SK-N-SH (cell line): ENCODE measurements around the gene ZFHX3.

ENCODE experiments used
- SMC3 ChIP-seq: IDR thresholded peaks from 2 replicates; pipeline ENCODE4 v1.6.1; 2012; ENCODE audit warnings: low read depth, low read length, improper control_type of control experiment
- TAF1 ChIP-seq: IDR thresholded peaks from 2 replicates; pipeline ENCODE4 v1.6.1; 2012; ENCODE audit warnings: low read depth, mild to moderate bottlenecking, low read length, moderate library complexity, borderline replicate concordance

DNA sequence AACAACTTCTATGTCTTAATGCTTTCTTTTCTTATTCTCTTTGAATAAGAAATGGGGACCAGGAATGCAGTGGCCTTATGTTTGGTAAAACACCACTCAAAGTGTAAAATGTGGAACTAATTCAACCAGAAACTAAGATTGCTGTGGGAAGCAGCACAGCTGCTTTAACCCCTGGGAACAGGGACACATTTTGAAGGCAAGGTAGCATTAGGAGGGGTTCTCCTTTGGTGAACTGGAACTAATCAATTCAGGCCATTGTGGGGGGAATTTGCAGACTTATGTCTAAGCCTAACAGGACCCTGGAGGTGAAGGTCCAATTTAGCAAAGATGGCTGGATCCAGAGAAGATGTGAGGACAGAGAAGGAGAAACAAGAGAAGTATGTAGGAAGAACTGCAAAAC, 256.1 kb downstream of the ZFHX3 start:
- TF ChIP-seq SMC3 (no peak), TAF1 (no peak)
